Adrenal gland (tissue), 12 donors: ENCODE results near the gene TRIM6. TPM values are rescaled to one million over a fixed set of nuclear protein-coding genes. Genes with fewer than 3 reads are reported as not detected.
"Not testable (repeated sequence)": the region's sequence is repeated elsewhere in the genome, so short reads cannot be mapped to it uniquely, and the experiment has no call there.

Experiments
- DNase-seq, 7 donors: peaks; one replicate each; pipeline ENCODE4 v3.0.0-alpha.2; 2019 to 2020
- H3K27ac ChIP-seq, 5 donors: fragments of 200-600 bp; sonication (generic) in 4 of 5; 1 replicate in 3 of 5; 2 replicates in 2 of 5; pipeline versions ENCODE4 v1.5.1 to v1.8.0; 2016 to 2020; ENCODE audit warnings: mild to moderate bottlenecking in 1 of 5
- H3K27me3 ChIP-seq: fragments of 200-600 bp; 2 replicates; pipeline ENCODE4 v1.8.0; 2021
- H3K36me3 ChIP-seq, 2 donors: fragments of 200-600 bp; replicated peaks in 1 of 2; 1 replicate in 1 of 2; 2 replicates in 1 of 2; pipeline versions ENCODE4 v1.5.1 to v1.8.0; 2018 to 2022
- H3K4me1 ChIP-seq, 2 donors: fragments of 200-600 bp; replicated peaks in 1 of 2; 1 replicate in 1 of 2; 2 replicates in 1 of 2; pipeline versions ENCODE4 v1.5.1 to v1.8.0; 2018 to 2021
- H3K4me3 ChIP-seq, 4 donors: fragments of 200-600 bp; sonication (generic) in 3 of 4; one replicate each; pipeline ENCODE4 v1.5.1; 2016 to 2018
- H3K9me3 ChIP-seq, 3 donors: fragments of 200-600 bp; sonication (generic) in 1 of 3; replicated peaks in 1 of 3; 1 replicate in 2 of 3; 2 replicates in 1 of 3; pipeline versions ENCODE4 v1.5.1 to v1.8.0; 2016 to 2021
- POLR2A ChIP-seq, 2 donors: fragments of 450-650 bp; IDR thresholded peaks; one replicate each; pipeline ENCODE4 v1.6.1; 2017; ENCODE audit warnings: antibody characterized with exemption in 2 of 2, mild to moderate bottlenecking in 2 of 2, moderate library complexity in 1 of 2
- WGBS, 4 donors: extraction: QIAGEN DNeasy Blood & Tissue Kit in 2 of 4; methylation state at CpG; one replicate each; pipeline versions ENCODE4 v1.1.5 to v1.1.7; 2013 to 2017; 5-methylcytosine and 5-hydroxymethylcytosine counted together
- intact Hi-C, 2 donors: fragments of 100-400 bp; cut with DNase I; formaldehyde crosslinking; loops; one replicate each; pipeline versions ENCODE4 v1.14.1 to v1.15.0; 2022 to 2023
- polyA plus RNA-seq, 3 donors: library from polyadenylated mRNA; stranded (reverse); fragments of 200-250 nt in 2 of 3; fragments of 350-450 nt in 1 of 3; fragmentation: Illumina TruSeq in 1 of 3; extraction: RNeasy Lipid Tissue Mini Kit (QIAGEN cat#74804) in 1 of 3; gene quantifications; one replicate each; pipeline ENCODE4 v1.2.3, GENCODE V29; 2013 to 2014
- total RNA-seq, 9 donors: library from RNA; depleted of rRNA in 4 of 9; stranded (reverse); fragments of >200 nt in 4 of 9; fragments of 120-200 nt in 1 of 9; fragmentation: NEBNext Ultra II Directional in 1 of 9; extraction: Animal tissue kit (Norgen Biotek cat#: 25700) in 1 of 9; gene quantifications; one replicate each; pipeline versions ENCODE4 v1.1.0 to v1.2.4, GENCODE V29; 2013 to 2023
- TF ChIP-seq, protein P1 (sequence below), 6 experiments: fragments of 450-650 bp in 4 of 6; fragments of 200-600 bp in 2 of 6; sonication (generic) in 1 of 6; IDR thresholded peaks; 1 replicate in 5 of 6; 2 replicates in 1 of 6; pipeline versions ENCODE4 v1.5.1 to v1.8.0; 2016 to 2021; ENCODE audit warnings: antibody characterized with exemption in 6 of 6, mild to moderate bottlenecking in 2 of 6, moderate library complexity in 1 of 6
- donor health status: healthy with polysubstance abuse.
- donor health status: Bipolar disorder and iron deficiency.
- donor health status: DM: yes; HTN: yes; CAD: no.
- donor health status: DM: no; HTN: no; CAD: no.
- donor health status: DM: no; HTN: no; CAD: no.
- donor health status: DM: yes; HTN: yes; CAD: no.

TRIM6 gene
- total and polyA plus RNA-seq, 12 donors = 2.3 to 29.3 (median 5.1) TPM

DNA sequence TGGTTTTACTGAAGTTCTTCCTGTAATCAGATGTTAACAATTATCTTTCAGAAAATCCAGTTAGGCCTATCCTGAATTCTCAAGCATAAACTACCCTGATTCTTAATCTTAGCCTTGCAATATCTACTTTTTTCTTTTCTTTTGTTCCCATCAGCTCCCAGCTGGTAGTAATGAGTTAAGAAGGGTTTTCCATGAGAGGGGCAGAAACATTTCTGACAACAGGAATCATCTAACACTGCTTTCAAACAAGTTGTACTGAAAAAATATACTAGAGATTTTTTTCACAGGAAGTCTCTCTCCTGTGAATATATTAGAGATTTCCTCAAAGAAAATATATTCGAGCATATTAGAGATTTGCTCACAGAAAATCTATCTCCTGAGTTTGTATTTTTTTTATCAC, 3.3 kb upstream of the TRIM6 start:
- TF ChIP-seq, protein P1, sequence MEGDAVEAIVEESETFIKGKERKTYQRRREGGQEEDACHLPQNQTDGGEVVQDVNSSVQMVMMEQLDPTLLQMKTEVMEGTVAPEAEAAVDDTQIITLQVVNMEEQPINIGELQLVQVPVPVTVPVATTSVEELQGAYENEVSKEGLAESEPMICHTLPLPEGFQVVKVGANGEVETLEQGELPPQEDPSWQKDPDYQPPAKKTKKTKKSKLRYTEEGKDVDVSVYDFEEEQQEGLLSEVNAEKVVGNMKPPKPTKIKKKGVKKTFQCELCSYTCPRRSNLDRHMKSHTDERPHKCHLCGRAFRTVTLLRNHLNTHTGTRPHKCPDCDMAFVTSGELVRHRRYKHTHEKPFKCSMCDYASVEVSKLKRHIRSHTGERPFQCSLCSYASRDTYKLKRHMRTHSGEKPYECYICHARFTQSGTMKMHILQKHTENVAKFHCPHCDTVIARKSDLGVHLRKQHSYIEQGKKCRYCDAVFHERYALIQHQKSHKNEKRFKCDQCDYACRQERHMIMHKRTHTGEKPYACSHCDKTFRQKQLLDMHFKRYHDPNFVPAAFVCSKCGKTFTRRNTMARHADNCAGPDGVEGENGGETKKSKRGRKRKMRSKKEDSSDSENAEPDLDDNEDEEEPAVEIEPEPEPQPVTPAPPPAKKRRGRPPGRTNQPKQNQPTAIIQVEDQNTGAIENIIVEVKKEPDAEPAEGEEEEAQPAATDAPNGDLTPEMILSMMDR (IDR thresholded peaks at IDR 0.05) = no peak
- TF ChIP-seq POLR2A (IDR thresholded peaks at IDR 0.05) = no peak
- no peaks in the 10 kb centered on the region for H3K36me3 ChIP-seq
- 40 to 57% (median 47%) methylated on average over 1 of the region's 1 CpG for WGBS, 4 donors
- H3K9me3 ChIP-seq = no peaks in the 10 kb centered on the region
- peaks cover 0 to 6% of the 10 kb centered on the region in 2 donors for H3K4me1 ChIP-seq
- intact Hi-C loops = loop anchor here in 1 of 2 donors (10.0 kb wide), 1 partner anchor 212 kb away; the partner anchor contains the start of gene OR52N2
- DNase-seq = no peak
- H3K4me3 ChIP-seq = no peak overlapping the region
- no peak overlapping the region for H3K27ac ChIP-seq
- no peaks in the 10 kb centered on the region for H3K27me3 ChIP-seq

DNA sequence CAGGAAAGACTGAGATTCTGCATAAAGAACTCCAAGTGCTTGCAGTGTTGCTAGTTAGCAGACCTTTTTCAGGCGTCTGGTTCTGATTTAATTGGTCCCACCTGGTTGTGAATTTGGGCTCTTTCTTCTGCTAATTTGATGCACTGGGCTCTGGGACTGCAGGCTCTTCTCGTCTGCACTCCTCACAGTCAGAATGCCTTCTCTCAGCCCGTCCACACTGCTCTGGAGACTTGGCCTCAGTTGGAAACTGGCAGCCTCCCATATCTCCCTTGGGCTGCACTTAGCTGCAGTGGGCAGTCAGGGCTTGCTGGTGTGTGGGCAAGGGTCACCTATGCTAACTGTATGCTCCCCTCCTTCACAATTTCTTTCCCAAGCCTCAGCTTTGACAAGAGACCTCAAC, 1.5 kb downstream of the TRIM6 start:
- Histone ChIP-seq H3K36me3 (no peaks in the 10 kb centered on the region), H3K4me1 (peaks cover 0 to 13% of the 10 kb centered on the region in 2 donors), H3K27me3 (no peaks in the 10 kb centered on the region), H3K27ac (no peak overlapping the region), H3K9me3 (no peaks in the 10 kb centered on the region), H3K4me3 (no peak overlapping the region)
- 68 to 83% (median 73%) methylated on average over 3 of the region's 3 CpGs for WGBS, 4 donors
- DNase-seq = no peak
- TF ChIP-seq, protein P1 (IDR thresholded peaks at IDR 0.05) = no peak
- no peak for TF ChIP-seq POLR2A (IDR thresholded peaks at IDR 0.05)
- intact Hi-C loops = loop anchor here in 1 of 2 donors (10.0 kb wide), 1 partner anchor 207 kb away; the partner anchor contains the start of gene OR52N2

DNA sequence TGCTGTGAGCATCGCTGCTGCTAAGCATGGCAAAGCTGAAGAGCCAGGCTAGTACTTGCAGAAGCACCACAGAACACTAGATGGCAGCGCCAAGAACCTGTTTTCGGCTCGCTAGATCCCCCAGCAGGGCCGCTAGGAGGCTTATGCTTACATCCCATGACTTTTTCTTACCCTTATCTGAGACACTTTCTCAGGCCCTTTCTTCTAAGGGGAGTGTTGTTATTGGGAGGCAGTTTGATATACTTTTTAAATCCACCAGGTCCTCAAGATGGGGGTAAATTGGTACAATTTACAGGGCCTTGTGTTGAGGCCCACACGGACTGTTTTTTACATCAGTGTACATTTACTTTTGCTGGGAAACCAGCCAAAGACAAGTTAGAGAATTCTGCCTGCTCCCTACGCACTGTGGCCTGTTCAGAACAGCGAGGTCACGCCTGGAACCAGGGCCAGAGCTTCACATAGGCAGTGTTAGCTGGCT, 4.0 kb downstream of the TRIM6 start:
- no peak overlapping the region for H3K4me3 ChIP-seq
- WGBS, 4 donors = 23 to 33% (median 28%) methylated on average over 9 of the region's 9 CpGs
- H3K27me3 ChIP-seq = no peaks in the 10 kb centered on the region
- intact Hi-C loops = no loop called here
- H3K27ac ChIP-seq = peak overlapping the region in 4 of 5 donors; percentile 13 to 83 (median 46)
- no peaks in the 10 kb centered on the region for H3K36me3 ChIP-seq
- no peaks in the 10 kb centered on the region for H3K9me3 ChIP-seq
- TF ChIP-seq, protein P1 (IDR thresholded peaks at IDR 0.05) = peak; percentile 38 to 91 (median 78)
- TF ChIP-seq POLR2A (IDR thresholded peaks at IDR 0.05) = no peak
- H3K4me1 ChIP-seq = peaks cover 0 to 13% of the 10 kb centered on the region in 2 donors
- peak; percentile 68 to 91 (median 81) for DNase-seq

DNA sequence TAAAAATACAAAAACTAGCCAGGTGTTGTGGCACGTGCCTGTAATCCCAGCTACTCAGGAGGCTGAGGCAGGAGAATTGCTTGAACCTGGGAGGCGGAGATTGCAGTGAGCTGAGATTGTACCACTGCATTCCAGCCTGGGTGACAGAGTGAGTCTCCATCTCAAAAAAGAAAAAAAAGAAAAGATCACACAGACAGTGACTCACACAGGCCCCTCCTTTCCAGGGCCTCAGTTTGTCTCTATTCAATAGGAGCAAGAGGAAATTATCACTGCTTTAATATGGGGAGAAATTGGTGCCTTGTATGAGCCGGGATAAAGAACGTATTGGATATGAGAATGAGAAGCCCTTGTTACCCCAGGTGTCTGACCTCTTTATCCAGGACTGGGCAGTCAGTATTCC, 6.4 kb downstream of the TRIM6 start:
- intact Hi-C loops, H3K4me1 ChIP-seq, H3K36me3 ChIP-seq, H3K27me3 ChIP-seq, H3K4me3 ChIP-seq, DNase-seq, H3K9me3 ChIP-seq, H3K27ac ChIP-seq: not testable (repeated sequence)
- WGBS, 4 donors = 86 to 99% (median 97%) methylated on average over 2 to 4 of the region's 4 CpGs

DNA sequence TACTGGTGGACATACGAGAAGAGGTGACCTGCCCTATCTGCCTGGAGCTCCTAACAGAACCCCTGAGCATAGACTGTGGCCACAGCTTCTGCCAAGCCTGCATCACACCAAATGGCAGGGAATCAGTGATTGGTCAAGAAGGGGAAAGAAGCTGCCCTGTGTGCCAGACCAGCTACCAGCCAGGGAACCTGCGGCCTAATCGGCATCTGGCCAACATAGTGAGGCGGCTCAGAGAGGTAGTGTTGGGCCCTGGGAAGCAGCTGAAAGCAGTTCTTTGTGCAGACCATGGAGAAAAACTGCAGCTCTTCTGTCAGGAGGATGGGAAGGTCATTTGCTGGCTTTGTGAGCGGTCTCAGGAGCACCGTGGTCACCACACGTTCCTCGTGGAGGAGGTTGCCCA, 6.9 kb downstream of the TRIM6 start:
- intact Hi-C loops = no loop called here
- Histone ChIP-seq H3K27ac (no peak overlapping the region), H3K4me3 (no peak overlapping the region), H3K4me1 (peaks cover 0 to 7% of the 10 kb centered on the region in 2 donors), H3K36me3 (no peaks in the 10 kb centered on the region), H3K27me3 (no peaks in the 10 kb centered on the region), H3K9me3 (no peaks in the 10 kb centered on the region)
- WGBS, 4 donors = 92 to 97% (median 94%) methylated on average over 7 to 8 of the region's 8 CpGs
- no peak for TF ChIP-seq POLR2A (IDR thresholded peaks at IDR 0.05)
- TF ChIP-seq, protein P1 (IDR thresholded peaks at IDR 0.05) = no peak
- DNase-seq = no peak
